ENCODE measurements around the gene GALNT10.

GALNT10 gene

GRCh38 chr5:154262342-154262741 lies 71.8 kb downstream of the GALNT10 start:
- DNase-seq (ENCODE audit: low spot score) = no peak
- no peak for TF ChIP-seq CTCF (conservative IDR thresholded peaks at IDR 0.05; ENCODE audit: low read depth)
- no peak overlapping the region for H3K27ac ChIP-seq
- CTCF ChIA-PET = no interaction called here
- POLR2A ChIA-PET (ENCODE audit: low non-redundant PET) = no interaction called here

GRCh38 chr5:154264549-154265196 lies 74.1 kb downstream of the GALNT10 start:
- CTCF ChIA-PET = no interaction called here
- TF ChIP-seq CTCF (conservative IDR thresholded peaks at IDR 0.05; ENCODE audit: low read depth) = no peak
- POLR2A ChIA-PET (ENCODE audit: low non-redundant PET) = no interaction called here
- H3K27ac ChIP-seq = no peak overlapping the region
- DNase-seq (ENCODE audit: low spot score) = no peak

- ChIA-PET CTCF (no interaction called here), POLR2A (ENCODE audit: low non-redundant PET) (no interaction called here)
- no peak for TF ChIP-seq CTCF (conservative IDR thresholded peaks at IDR 0.05; ENCODE audit: low read depth)
- no peak for DNase-seq (ENCODE audit: low spot score)
- H3K27ac ChIP-seq = no peak overlapping the region
These were observed 74.8 kb downstream of the GALNT10 start for GRCh38 chr5:154265197-154265773.

DNA sequence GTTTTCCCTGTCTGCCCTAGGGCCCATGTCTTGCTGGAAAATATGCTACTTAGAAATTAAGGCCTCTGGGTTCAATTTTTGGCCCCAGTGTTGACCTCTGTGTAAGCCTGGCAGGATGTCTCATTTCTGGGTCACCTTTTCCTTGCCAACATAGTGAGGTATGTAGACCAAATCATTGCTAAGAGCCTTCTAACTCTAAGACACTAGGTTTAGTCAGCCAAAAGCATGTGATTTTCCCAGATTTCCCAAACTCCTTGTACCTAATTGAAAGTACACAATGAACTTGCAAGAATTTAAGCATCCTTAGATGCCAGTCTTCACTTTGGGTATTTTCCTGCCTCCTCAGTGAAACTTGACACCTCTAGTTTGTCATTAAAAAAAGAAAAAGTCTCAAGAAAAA lies 77.0 kb downstream of the GALNT10 start:
- ChIA-PET POLR2A (ENCODE audit: low non-redundant PET) (no interaction called here), CTCF (no interaction called here)
- no peak for DNase-seq (ENCODE audit: low spot score)
- H3K27ac ChIP-seq = no peak overlapping the region
- TF ChIP-seq CTCF (conservative IDR thresholded peaks at IDR 0.05; ENCODE audit: low read depth) = no peak

DNA sequence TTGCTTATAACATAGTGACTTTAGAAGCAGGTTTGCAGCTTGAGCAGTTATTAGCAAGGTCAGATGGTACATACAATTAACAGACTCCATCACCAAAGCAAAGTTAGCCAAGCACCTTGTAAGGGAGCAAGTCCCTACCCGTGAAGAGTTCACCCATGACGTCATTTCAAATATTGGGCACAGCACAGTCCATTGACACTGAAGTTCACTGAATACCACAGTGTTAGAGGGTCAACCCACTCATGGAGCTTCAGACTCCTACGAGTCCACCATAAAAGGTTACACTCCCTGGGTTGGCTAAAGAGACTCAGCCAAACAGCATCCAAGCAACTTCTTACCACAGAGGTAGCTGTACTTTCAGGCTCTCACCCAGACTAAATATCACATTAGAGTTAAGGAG lies 77.5 kb downstream of the GALNT10 start:
- TF ChIP-seq CTCF (conservative IDR thresholded peaks at IDR 0.05; ENCODE audit: low read depth) = no peak
- no peak for DNase-seq (ENCODE audit: low spot score)
- ChIA-PET POLR2A (ENCODE audit: low non-redundant PET) (no interaction called here), CTCF (no interaction called here)
- no peak overlapping the region for H3K27ac ChIP-seq

GRCh38 chr5:154269414-154269813 lies 78.9 kb downstream of the GALNT10 start:
- no peak overlapping the region for H3K27ac ChIP-seq
- TF ChIP-seq CTCF (conservative IDR thresholded peaks at IDR 0.05; ENCODE audit: low read depth) = no peak
- no peak for DNase-seq (ENCODE audit: low spot score)
- ChIA-PET CTCF (no interaction called here), POLR2A (ENCODE audit: low non-redundant PET) (no interaction called here)

Measured in RWPE1 (cell line).